Cerebellar cortex (tissue), 1 donor: Measurements from ENCODE around the gene ART3.
"Not testable (repeated sequence)": the region's sequence is repeated elsewhere in the genome, so short reads cannot be mapped to it uniquely, and the experiment has no call there.

Source experiments
- DNase-seq: peaks from one replicate; pipeline ENCODE4 v3.0.0-alpha.2; 2015; ENCODE audit warnings: low spot score

Gene ART3

GRCh38 chr4:76074468-76074867, at the start of gene ART3:
TSS of gene ART3 (plus strand) at chr4:76074709. CDS start at chr4:76075890, 1,181 bp downstream.
- DNase-seq = peak; percentile 86

GRCh38 chr4:76028350-76028765, 46.2 kb upstream of the ART3 start:
- DNase-seq = no peak

- DNase-seq = no peak
Observed at GRCh38 chr4:76029300-76029699, 45.2 kb upstream of the ART3 start.

- no peak for DNase-seq
Observed at GRCh38 chr4:76035141-76035540, 39.4 kb upstream of the ART3 start.

- no peak for DNase-seq
Observed at GRCh38 chr4:76035799-76036380, 38.6 kb upstream of the ART3 start, which contains the start of gene CXCL11. TSS of gene CXCL11 (minus strand) at chr4:76036070. CDS start at chr4:76035987, 83 bp downstream.

- DNase-seq = no peak
Observed at GRCh38 chr4:76036855-76037254, 37.7 kb upstream of the ART3 start.

GRCh38 chr4:76042241-76042998, 32.1 kb upstream of the ART3 start:
- DNase-seq = not testable (repeated sequence)

GRCh38 chr4:76043306-76043705, 31.2 kb upstream of the ART3 start:
- DNase-seq = not testable (repeated sequence)

- DNase-seq = not testable (repeated sequence)
Observed at GRCh38 chr4:76044686-76045085, 29.8 kb upstream of the ART3 start.

- DNase-seq = not testable (repeated sequence)
Observed at GRCh38 chr4:76049860-76050416, 24.6 kb upstream of the ART3 start.

GRCh38 chr4:76050560-76051050, 23.9 kb upstream of the ART3 start:
- DNase-seq = not testable (repeated sequence)

GRCh38 chr4:76053730-76054129, 20.8 kb upstream of the ART3 start:
- DNase-seq = no peak

GRCh38 chr4:76055016-76055415, 19.5 kb upstream of the ART3 start:
- DNase-seq = no peak

- no peak for DNase-seq
Observed at GRCh38 chr4:76055421-76055820, 19.1 kb upstream of the ART3 start.

- DNase-seq = no peak
Observed at GRCh38 chr4:76058302-76058701, 16.2 kb upstream of the ART3 start.

- no peak for DNase-seq
Observed at GRCh38 chr4:76058888-76059426, 15.6 kb upstream of the ART3 start.

GRCh38 chr4:76059750-76060149, 14.8 kb upstream of the ART3 start:
- DNase-seq = no peak

GRCh38 chr4:76060506-76060905, 14.0 kb upstream of the ART3 start:
- no peak for DNase-seq

GRCh38 chr4:76061421-76061820, 13.1 kb upstream of the ART3 start:
- no peak for DNase-seq

- no peak for DNase-seq
Observed at GRCh38 chr4:76061982-76062381, 12.5 kb upstream of the ART3 start.

- DNase-seq = no peak
Observed at GRCh38 chr4:76066546-76066945, 8.0 kb upstream of the ART3 start.

- peak; percentile 77 for DNase-seq
Observed at GRCh38 chr4:76067652-76068286, 6.7 kb upstream of the ART3 start.
